ENCODE data around the gene XRCC3.

Gene XRCC3

GRCh38 chr14:103709814-103710213, 5.4 kb downstream of the XRCC3 start:
- FAIRE-seq (no peak), DNase-seq (ENCODE audit: extremely low spot score, insufficient read length, low read depth) (no peak)

- DNase-seq (ENCODE audit: extremely low spot score, insufficient read length, low read depth) = no peak
- FAIRE-seq = no peak
Observed at GRCh38 chr14:103708750-103709187, 6.5 kb downstream of the XRCC3 start.

GRCh38 chr14:103707329-103708263, 7.7 kb downstream of the XRCC3 start:
- no peak for DNase-seq (ENCODE audit: extremely low spot score, insufficient read length, low read depth)
- no peak for FAIRE-seq

- FAIRE-seq (no peak), DNase-seq (ENCODE audit: extremely low spot score, insufficient read length, low read depth) (no peak)
Observed at GRCh38 chr14:103706551-103707328, 8.5 kb downstream of the XRCC3 start.

GRCh38 chr14:103705504-103706284, 9.6 kb downstream of the XRCC3 start:
- DNase-seq (ENCODE audit: extremely low spot score, insufficient read length, low read depth) (no peak), FAIRE-seq (no peak)

GRCh38 chr14:103705118-103705503, 10.1 kb downstream of the XRCC3 start:
- FAIRE-seq = no peak
- no peak for DNase-seq (ENCODE audit: extremely low spot score, insufficient read length, low read depth)

GRCh38 chr14:103704708-103705107, 10.5 kb downstream of the XRCC3 start:
- no peak for DNase-seq (ENCODE audit: extremely low spot score, insufficient read length, low read depth)
- no peak for FAIRE-seq

GRCh38 chr14:103703433-103704385, 11.5 kb downstream of the XRCC3 start:
- no peak for DNase-seq (ENCODE audit: extremely low spot score, insufficient read length, low read depth)
- no peak for FAIRE-seq

GRCh38 chr14:103702497-103703432, 12.5 kb downstream of the XRCC3 start:
- FAIRE-seq (no peak), DNase-seq (ENCODE audit: extremely low spot score, insufficient read length, low read depth) (no peak)

- no peak for DNase-seq (ENCODE audit: extremely low spot score, insufficient read length, low read depth)
- no peak for FAIRE-seq
Observed at GRCh38 chr14:103702095-103702494, 13.2 kb downstream of the XRCC3 start.

GRCh38 chr14:103700753-103701490, 14.3 kb downstream of the XRCC3 start:
- FAIRE-seq (no peak), DNase-seq (ENCODE audit: extremely low spot score, insufficient read length, low read depth) (no peak)

- DNase-seq (ENCODE audit: extremely low spot score, insufficient read length, low read depth) (no peak), FAIRE-seq (no peak)
Observed at GRCh38 chr14:103699901-103700752, 15.1 kb downstream of the XRCC3 start.

- FAIRE-seq (no peak), DNase-seq (ENCODE audit: extremely low spot score, insufficient read length, low read depth) (no peak)
Observed at GRCh38 chr14:103699261-103699661, 16.0 kb downstream of the XRCC3 start.

GRCh38 chr14:103698380-103699260, 16.6 kb downstream of the XRCC3 start:
- FAIRE-seq = no peak

GRCh38 chr14:103697603-103698379, 17.5 kb downstream of the XRCC3 start:
- DNase-seq (ENCODE audit: extremely low spot score, insufficient read length, low read depth) = no peak
- FAIRE-seq = no peak

More at GRCh38 chr14:103698380-103699260, 16.6 kb downstream of the XRCC3 start:
- DNase-seq (ENCODE audit: extremely low spot score, insufficient read length, low read depth) = no peak

All from GM18507 (cell line).